Suppressor macrophage treated with lipopolysaccharide for 4 hours (primary cell): Measurements from ENCODE around the gene GPX4.

ENCODE experiments used
- DNase-seq: peaks from one replicate; pipeline ENCODE4 v3.0.0-alpha.2; 2020

The GPX4 gene

GRCh38 chr19:1103708-1104310, at the start of gene GPX4:
TSS of gene GPX4 (plus strand) at chr19:1103994. CDS start at chr19:1104044, 50 bp downstream.
- peak; percentile 100 for DNase-seq

- DNase-seq, result no peak
Observed at GRCh38 chr19:1054102-1055027, 49.4 kb upstream of the GPX4 start.

GRCh38 chr19:1055028-1055425, 48.8 kb upstream of the GPX4 start:
- no peak for DNase-seq

- no peak for DNase-seq
Observed at GRCh38 chr19:1055886-1056620, 47.7 kb upstream of the GPX4 start.

- peak; percentile 41 for DNase-seq
Observed at GRCh38 chr19:1057176-1057855, 46.5 kb upstream of the GPX4 start.

GRCh38 chr19:1058112-1058511, 45.7 kb upstream of the GPX4 start:
- no peak for DNase-seq

- DNase-seq, result no peak
Observed at GRCh38 chr19:1060689-1061088, 43.1 kb upstream of the GPX4 start.

GRCh38 chr19:1061987-1062386, 41.8 kb upstream of the GPX4 start:
- DNase-seq, result no peak

- DNase-seq, result peak; percentile 37
Observed at GRCh38 chr19:1062387-1063029, 41.3 kb upstream of the GPX4 start.

- DNase-seq, result peak; percentile 42
Observed at GRCh38 chr19:1063030-1063908, 40.5 kb upstream of the GPX4 start.

- DNase-seq, result no peak
Observed at GRCh38 chr19:1063909-1064660, 39.7 kb upstream of the GPX4 start.

GRCh38 chr19:1064661-1065605, 38.9 kb upstream of the GPX4 start:
- peak; percentile 88 for DNase-seq

- no peak for DNase-seq
Observed at GRCh38 chr19:1065606-1066109, 38.1 kb upstream of the GPX4 start.

GRCh38 chr19:1066251-1066747, 37.5 kb upstream of the GPX4 start:
- no peak for DNase-seq

GRCh38 chr19:1066748-1067340, 37.0 kb upstream of the GPX4 start, which contains the start of gene ARHGAP45:
TSS of gene ARHGAP45 (plus strand) at chr19:1067167. CDS start at chr19:1067406, 239 bp downstream.
- DNase-seq, result peak; percentile 84

GRCh38 chr19:1067341-1067957, 36.3 kb upstream of the GPX4 start:
- peak; percentile 44 for DNase-seq
